ENCODE measurements around the gene ACTRT2.

The ACTRT2 gene

DNA sequence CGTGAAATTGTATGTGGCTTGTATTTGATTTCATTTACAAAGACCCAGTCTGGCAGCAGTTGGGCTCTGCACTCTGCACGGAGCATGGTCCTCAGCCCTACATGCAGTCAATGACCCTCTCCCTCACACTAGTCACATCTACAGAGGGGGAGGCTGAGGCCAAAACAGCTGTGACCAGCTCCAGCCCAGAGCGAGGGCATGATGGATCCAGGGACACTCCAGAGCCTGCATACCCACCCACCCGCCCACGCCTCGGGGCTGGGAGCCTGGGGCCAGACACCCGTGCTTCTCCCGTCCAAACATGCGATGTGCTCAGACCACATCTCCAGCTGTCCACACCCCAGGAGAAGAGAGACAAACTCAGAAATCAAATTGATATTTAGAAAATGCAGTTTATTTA, 33.8 kb downstream of the ACTRT2 start:
- no peak for DNase-seq

DNA sequence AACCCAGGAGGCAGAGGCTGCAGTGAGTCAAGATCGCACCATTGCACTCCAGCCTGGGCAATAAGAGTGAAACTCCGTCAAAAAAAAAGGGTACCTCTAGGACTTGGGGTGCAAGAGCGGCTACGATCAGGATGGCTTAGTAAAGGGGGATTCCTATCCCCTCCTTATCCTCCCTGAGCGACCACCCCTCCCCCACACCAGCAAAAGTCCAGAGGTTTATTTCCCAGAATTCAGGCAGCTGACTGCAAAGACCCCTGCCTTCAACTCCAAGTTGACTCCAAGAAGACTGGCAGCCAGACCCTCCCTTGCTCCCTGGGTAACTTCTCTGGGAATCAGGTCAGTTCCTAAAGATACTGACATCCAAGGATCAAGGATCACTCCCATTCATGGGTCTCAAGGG, 35.4 kb downstream of the ACTRT2 start:
- DNase-seq = no peak

DNA sequence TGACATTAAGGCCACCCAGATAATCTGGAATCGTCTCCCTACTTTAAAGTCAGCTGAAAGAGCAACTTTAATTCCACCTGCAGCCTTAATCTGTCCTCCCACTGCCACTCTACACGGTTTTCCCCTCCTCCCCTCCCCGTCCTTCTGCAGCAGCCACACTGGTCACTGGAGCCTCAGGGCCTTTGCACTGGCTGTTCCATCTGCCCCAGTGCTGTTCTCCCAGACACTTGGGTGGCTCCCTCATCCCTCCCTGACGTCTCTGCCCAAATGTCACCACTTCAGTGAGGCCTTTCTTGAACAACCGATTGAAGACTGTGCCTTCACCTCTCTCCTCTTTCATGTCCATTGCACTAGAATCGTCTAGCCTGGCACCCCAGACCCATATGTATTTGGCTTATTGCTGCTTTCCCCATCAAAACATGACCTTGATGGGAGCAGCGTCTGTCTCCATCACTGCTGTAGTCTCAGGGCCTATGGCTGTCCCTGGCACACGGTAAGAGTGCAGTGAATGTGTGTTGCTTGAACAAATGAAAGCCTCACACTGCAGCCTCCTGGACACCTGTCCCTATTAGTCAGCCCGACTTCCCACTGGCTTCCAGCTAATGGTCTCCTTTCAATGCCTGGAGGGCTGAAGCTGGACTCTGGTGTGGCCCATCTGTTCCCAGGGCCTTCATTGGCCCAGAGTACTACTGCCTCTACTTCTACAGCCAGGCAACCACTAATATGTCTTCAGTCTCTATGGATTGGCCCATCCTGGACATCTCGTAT, 37.2 kb downstream of the ACTRT2 start:
- no peak for DNase-seq

DNA sequence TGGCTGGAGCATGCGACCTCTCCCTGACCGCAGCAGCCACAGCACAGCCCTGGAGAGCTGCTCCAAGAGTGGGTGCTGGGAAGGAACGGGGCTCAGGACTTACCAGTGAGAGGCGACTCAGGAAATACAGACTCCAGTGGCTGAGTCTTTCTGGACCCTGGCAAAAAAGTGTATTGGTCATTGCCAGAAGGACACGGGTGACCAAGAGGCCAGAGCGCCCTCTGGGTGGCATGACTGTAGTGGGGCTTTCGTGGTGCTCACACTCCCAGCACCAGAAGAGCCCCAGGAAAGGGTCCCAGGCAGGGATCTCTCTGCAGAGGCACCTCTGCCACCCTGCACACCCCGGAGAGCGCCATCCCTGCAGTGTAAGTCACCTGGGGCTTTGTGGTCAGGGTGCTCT, 38.9 kb downstream of the ACTRT2 start:
- no peak for DNase-seq

DNA sequence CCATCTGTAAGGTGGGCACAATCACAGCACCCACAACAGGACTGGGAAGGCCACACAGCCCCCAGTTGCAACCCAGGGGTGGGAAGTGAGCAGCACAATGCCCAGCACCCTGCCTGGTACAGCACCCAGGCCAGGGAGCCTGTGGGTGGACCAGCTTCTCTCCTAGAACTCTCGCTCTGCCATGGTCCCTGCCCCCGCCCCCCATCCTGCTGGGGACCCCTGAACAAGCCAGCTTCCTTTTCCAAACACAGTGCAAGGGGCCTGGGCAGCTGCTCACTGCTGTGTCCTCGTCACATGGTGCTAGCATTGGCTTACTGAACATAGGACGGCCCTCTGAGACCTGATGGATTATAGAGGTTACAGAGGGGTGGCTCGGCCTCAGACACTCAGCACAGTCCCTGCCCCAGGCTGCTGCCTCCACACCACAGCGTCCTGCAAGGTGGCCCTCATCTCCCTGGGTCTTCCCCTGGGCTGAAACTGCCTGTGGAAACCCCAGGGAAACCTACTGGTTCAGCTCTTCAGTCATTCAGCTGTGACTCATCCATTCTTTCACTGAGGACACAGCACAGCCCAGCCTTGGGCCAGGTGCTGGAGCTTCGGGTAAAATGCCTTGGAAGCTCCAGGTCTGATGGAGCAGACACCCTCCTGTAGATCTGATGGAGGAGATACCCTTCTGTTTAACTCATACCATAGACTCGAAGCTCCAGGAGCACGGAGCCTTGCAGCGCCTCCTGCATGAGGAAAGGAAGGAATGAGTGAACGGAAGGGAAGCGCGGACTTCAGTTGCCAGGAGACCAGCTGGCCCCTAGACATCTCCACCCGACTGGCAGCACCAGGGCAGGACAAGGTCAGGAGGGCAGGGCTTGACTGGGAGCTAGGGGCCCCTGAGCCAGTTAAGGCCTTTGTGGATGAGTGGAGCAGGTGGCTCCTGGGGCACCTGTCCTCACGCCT, 39.6 kb downstream of the ACTRT2 start:
- DNase-seq = no peak

DNA sequence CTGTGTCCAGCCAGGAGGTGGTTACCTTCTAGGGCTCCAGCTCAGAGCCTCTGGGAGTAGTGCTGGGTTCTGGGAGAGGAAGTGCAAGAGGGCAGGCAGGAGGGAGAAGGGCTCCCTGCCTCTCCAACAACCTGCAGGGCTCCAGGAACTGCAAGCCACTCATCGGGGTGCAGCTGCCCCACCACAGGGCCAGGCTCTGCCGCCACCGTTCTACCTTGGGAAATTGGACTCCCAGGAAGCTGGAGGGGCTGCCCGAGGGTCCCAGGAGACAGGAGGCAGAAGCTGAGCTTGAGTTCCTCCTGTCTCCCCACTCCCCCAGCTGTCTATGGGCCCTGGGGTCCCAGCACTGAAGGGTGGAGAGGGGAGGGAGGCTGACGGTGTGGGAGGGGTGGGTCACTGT, 40.3 kb downstream of the ACTRT2 start:
- DNase-seq = no peak

DNA sequence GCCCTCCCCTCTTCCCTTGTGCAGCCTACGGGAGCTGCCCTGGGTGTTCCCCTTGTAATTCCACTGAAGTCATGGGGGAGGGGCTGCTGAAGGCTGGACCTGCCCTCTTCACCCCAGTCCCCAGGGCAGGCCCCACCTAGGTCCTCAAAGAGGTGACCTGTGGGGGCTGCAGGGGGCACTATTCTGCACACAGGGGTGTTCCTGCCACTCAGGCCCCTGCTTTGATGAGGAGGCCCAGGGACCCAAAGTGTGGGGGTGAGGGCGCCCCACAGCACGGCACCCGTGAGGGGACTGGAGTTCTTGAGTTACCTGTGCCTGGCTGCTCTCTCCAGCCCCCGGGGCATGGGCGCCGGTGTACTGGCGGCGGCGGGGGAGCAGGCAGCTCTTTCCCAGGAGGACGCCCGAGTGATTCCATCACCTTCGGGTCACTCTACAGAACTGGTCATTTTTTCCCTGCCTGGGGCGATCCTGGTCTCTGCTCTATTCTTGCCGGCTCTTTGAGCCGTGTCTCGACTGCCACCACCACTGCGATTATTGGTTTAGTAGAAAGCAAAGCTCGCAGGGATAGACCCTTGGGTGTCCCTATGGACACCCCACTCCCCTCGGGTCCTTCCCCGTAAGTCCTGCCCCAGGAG, 40.8 kb downstream of the ACTRT2 start:
- DNase-seq = no peak

DNA sequence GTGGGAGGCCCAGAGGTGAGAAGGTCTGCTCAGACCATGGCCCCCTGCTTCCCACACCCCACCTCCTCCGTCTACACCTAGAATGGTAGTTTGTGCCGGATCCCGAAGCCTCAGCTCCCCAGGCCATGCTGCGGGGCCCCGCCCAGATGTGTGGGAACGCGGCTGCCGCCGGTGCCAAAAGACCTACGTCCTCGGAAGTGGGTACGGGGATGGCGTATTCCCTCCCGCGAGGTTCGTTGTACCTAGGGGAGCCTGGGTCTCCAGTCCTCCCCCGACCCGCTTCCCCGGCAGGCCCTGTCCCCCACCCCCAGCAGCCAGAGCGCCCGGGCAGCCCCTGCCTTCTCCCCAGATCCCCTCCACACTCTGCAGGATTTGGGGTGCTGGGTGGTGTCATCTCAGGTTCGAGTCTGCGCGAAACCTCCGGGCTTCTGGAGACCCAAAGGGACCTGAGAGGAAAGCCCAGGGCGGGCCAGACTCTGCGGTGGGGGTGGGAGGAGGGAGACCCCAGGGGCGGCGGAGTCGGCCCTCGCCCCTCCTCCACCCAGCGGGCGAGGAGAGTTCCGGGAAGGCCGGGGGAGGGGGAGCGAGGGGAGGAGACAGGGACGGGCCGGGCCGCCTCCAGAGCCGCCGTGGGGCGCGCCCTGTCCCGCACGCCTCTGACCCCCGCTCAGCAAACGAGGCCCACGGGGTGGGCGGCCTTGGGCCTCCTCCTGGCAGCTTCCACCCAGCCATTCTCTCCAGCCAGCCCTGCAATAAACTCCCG, 41.5 kb downstream of the ACTRT2 start:
- DNase-seq = no peak

DNA sequence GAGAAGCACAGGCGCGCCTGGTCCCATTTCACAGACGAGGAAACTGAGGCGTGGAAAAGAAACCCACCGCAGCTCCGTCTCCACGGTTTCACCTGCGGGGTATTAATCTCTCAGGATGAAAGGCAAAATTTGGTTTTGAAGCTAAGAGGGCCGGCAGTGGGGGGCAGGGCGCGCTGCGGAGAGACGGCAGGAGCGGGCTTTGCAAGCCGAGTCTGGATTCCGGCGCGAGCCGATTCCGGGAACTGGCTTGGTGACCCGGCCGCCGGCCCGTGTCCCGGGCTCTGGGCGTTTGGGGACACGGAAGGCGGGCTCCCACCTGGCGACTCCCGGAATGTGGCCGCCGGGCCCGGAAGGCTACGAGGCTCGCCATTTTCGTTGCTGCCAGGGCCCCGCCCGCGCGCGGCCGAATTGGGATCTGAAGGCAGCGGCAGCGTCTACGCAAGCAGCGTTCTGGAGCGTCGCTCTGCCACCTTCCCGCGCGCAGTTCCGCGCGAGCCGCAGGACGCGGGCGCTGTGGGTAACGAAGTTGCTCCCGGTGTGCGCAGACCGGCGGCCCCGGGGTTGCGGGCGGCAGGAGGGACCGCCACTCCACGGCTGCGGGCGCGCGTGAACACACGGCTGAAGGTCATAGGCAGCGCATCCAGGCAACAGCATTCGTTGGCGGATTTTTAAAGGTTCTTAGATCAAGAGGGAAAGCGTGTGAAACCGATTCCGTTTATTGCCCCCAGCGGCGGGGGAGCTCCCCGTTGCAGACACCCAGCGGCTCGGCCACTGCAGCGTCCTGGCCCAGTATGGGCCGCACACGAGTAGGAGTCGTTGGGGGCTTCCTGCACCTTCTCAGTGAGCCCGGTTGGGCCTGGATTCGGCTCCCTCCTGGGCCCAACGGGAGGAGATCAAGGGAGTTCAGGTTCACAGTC, 42.4 kb downstream of the ACTRT2 start:
- no peak for DNase-seq

DNA sequence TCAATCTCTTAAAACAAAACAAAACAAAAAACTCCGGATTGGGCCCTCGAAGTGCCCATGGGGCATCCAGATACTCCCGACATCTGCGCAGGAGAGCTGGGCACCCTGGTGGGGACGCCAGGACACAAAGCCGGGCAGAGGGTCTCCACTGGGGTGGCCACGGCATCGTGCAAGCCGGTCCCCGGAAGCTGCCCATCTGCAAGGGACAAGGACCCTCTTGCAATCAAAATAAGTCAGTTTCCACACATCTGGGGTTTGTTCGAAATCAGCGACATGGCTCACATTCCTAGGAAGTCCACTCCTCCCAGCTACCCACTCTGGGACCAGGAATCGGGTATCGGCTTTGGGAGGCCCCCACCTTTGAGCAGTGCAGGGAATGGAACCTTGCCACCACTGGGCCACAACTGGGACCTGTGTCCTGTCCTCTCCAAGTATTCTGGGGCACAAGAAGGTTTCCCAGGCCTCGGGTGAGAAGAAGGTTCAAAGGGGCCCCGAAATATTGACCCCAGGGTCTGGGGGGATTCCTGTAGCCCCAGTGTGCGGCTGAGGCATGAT, 43.1 kb downstream of the ACTRT2 start:
- no peak for DNase-seq

DNA sequence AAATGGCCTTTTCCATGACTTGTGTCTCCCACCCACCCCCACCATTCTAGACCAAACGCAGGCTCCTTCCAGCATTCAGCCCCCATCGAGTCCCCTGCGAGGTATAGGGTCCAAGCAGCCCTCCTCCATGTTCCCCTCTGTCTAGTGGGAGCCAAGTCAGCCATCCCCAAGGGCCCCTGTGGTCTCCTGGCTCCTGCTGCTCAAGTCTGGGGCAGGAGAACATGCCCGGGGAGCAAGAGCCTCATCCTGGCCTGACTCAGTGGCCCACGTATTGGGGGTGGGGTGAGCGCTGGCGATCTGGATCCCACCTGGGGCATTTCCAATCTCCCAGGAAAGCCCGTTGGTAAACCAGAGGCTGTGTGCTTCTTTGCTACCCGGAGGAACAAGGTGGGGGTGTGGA, 43.6 kb downstream of the ACTRT2 start:
- no peak for DNase-seq

DNA sequence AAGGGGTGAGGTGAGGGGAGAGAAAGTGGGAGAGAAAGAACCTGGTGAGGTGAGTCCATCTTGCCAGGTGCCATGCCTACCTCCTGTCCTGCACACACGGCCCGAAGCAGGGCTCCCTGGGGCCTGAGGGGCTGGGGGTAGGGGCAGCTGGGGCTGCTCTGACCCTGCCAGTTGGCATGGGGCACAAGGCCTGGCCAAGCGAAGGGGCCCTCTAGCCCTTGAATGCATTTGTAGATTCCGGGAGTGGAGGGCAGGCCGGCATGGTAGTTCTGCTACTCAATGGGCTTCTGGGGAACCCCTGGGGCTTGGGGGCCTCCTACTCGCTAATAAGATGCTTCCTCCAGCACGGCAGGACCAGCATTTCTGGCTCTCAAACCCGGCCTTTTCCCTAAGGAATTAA, 44.1 kb downstream of the ACTRT2 start:
- DNase-seq = no peak

DNA sequence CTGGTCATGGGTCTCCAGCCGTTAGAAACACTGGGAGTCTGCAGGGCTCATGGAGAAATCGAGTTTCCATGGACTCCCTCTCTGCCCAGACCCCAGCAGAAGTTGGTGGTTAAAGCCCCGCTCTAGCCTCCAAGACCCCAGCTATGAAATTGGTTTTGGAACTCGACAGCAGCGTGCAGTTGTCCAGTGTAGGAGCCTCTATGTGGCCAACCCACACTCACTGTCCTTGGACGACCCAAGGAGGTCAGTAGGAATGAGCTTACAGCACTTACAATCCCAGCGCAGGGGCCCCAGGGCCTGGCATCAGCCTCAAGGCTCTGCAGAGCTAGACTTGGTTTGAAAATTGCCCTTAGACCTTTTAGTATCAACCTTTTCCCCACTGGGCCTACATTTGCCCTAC, 44.5 kb downstream of the ACTRT2 start:
- DNase-seq = no peak

DNA sequence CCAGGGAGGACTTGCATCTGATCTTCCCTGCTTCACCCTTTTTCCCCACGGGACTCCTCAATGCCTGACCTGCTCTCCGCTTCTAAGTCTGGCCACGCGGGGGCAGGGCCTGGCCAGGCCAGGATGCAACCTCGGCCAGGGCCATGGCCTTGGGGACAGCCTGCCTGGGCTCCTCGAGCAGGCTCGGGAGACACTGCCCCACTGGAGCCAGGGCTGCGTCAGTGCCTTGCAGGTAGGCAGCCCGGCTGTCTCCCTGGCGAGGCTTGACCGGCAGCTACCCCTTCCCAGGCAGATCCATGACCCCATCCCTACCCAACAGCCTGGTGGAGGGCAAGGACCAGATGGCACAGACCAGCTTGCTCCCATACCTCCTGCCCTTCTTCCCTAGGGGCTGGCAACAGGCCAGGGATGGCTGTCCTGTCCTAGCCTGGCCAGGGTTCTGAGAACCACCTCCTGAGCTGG, 45.0 kb downstream of the ACTRT2 start:
- no peak for DNase-seq

DNA sequence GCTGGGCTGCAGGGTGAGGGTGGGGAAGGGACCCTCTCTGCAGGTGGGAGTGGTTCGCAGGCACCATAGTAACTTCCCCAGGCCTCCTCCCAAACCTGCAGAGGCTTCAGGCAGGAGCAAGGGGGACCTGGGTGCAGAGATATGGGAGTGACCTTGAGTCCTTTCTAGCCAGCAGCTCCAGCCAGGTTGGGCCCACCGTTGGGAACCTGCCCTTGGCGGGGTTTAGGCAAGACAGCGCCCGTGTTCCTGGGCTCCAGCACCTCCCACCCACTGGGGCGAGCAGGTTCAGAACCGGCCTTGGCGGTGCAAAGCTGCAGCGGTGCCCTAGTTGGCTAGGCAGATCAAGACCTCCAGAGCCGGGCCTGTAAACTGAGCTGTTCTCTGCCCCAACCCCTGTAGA, 45.6 kb downstream of the ACTRT2 start:
- no peak for DNase-seq

DNA sequence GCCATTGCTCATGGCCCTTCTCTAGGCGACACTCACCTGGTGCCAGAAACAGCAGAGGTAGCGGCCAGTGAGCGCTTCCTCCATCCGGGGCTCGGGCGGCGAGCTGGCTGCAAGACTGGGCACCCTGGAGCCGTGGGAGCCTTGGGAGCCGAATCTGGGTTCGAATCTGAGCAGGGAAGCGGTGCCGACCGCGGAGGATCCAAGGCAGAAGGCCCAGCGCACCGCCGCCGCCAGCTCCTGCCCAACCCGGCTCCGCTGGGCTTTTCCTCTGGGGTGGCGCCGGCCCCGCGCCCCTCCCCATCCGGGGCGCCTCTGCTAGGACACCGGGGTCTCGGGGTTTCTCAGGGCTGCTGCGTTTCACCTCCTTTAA, 46.0 kb downstream of the ACTRT2 start:
- no peak for DNase-seq

DNA sequence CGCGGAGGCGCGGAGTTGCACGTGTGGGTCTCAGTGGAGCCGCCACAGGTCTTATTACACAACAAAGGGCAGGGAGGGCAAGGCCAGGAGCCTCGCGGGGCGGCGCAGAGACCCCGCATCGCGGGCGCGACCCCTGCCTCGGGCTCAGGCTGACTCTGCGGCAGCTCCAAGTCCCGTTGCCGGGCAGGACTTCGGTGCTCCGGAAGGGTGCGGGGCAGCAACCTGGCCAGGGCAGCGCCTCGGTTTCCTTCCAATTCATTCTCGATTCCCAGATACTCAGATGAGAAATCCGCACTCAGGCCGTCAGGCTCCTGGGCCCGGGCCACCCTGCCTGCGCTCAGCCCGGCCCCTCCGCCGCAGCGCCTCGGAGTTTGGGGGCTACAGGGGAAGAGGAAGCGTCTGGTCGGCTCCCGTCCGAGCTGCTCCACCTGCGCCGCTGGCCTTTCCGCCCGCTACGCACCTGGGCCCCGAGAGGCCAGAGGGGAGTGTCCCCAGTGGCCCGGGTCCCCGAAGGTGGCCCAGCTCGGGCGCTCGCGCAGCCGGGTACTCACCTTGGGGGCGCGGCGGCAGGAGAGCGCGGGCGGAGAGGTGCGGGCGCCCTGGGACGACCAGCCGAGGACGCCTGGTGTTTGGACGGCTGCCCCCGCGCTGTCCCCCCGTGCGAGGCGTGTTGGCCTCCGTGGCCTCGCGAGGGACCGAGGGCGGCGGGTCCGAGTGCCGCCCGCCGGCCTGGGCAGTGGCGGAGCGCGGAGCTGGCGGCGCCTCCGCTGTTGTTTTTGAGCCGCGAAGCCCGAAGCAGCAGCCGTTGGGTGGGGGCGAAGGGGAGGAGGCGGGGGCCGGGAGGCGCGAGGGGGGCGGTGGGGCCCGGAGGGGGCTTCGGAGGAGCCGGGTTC, 46.6 kb downstream of the ACTRT2 start:
- DNase-seq = no peak

DNA sequence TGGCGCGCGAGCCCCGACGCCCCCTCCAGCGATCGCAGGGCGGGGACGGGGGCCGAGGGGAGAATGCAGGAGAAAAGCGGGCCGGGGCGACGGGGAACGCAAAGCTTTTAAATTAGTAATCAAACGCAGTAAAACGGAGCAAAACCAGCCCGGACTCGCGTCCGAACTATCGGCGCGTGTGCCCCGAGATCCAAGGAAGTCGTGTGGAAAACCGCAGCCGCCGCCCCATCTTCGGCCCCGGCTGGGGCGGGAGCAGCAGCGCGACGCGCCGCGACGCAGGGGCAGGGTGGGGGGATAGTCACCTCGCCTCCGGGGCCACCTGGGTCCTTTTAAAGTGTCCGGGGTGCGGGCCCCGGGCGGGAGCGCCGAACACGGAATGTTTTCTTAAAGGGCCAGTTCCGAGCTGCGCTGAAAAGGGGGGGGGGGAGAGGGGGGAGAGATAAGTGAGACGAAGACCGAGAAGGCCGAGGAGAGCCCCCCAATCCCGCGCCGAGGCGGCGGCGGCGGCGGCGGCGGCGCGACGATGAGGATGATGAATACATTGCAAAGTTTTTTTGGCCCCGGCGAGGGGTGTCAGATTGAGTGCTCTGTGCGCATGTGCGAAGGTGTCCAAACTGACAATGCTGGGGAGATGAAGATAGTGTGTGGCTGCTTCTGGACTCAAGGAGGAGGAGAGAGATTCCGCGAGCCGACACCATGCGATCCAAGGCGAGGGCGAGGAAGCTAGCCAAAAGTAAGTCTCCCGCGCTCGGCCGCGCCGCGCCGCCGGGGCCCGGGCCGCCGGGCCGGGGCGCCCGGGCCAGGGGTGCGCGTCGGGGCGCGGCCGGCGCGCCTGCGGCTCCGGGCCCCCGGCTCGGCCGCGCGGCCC, 47.5 kb downstream of the ACTRT2 start, which contains the start of gene PRDM16:
Gene PRDM16, plus strand, starts transcription at position 640 of the 868 bp plus-strand sequence. Its CDS starts 57 bp downstream, at position 697.
- no peak for DNase-seq

Data from inflammatory macrophage (primary cell).